Measurements from ENCODE around the gene NUP35.

Gene NUP35

DNA sequence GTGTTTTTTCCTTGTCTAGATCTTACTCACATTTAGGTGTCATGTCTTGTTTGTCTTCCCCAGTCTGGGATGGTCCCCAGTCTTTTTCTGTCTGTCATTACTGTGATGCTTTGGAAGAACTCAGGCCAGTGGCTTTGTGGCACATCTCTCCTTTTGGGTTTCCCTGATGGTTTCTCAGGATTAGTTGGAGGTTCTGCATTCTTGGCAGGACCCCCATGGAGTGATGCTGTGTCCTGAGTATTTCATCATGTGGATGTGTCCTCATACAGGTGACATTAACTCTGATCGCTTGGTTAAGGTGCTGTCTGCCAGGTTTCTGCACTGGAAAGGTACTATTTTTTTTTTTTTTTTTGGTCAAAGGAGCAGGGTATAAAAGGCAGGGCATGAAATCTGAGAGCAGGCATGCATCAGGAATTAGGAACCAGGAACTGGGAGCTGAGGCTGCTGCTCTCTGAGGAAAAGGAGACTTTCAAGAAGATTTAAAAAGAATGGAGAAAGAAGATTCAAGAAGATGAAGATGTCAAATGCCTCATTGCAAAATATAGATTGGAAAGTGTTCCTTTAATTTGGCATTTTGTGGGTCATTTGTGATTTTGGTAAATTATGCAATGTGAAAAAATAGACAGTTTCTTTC lies 85.3 kb downstream of the NUP35 start:
- no peak for DNase-seq (ENCODE audit: low read depth, low spot score)

All from activated naive CD8-positive, alpha-beta T cell treated with anti-CD3 and anti-CD28 coated beads, Interleukin-2, amount 50 U/mL, for 16 hours (primary cell).